ENCODE measurements around the gene PLEKHA6. TPM values are rescaled to one million over a fixed set of nuclear protein-coding genes. Genes with fewer than 3 reads are reported as not detected.

PLEKHA6 gene
- total RNA-seq, 1 experiment from 2014 or later = 2.1 TPM

GRCh38 chr1:204337583-204337982, 22.1 kb downstream of the PLEKHA6 start:
- H3K9me3 ChIP-seq (ENCODE audit: control insufficient read depth, low read depth, low read length) = no peaks in the 10 kb centered on the region
- no peak overlapping the region for H2BK120ac ChIP-seq (ENCODE audit: low read depth, low read length, poor library complexity, severe bottlenecking)
- no peak overlapping the region for H2BK20ac ChIP-seq (ENCODE audit: low read depth, low read length, poor library complexity, severe bottlenecking)
- no peak overlapping the region for H3K9ac ChIP-seq (ENCODE audit: extremely low read depth, insufficient read length, low read length)
- no peak overlapping the region for H3T11ph ChIP-seq (ENCODE audit: low read length)
- TF ChIP-seq, protein P1, sequence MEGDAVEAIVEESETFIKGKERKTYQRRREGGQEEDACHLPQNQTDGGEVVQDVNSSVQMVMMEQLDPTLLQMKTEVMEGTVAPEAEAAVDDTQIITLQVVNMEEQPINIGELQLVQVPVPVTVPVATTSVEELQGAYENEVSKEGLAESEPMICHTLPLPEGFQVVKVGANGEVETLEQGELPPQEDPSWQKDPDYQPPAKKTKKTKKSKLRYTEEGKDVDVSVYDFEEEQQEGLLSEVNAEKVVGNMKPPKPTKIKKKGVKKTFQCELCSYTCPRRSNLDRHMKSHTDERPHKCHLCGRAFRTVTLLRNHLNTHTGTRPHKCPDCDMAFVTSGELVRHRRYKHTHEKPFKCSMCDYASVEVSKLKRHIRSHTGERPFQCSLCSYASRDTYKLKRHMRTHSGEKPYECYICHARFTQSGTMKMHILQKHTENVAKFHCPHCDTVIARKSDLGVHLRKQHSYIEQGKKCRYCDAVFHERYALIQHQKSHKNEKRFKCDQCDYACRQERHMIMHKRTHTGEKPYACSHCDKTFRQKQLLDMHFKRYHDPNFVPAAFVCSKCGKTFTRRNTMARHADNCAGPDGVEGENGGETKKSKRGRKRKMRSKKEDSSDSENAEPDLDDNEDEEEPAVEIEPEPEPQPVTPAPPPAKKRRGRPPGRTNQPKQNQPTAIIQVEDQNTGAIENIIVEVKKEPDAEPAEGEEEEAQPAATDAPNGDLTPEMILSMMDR (conservative IDR thresholded peaks at IDR 0.05) = no peak
- no peak overlapping the region for H3K23ac ChIP-seq (ENCODE audit: insufficient read length, low read depth, low read length)
- H4K91ac ChIP-seq (ENCODE audit: insufficient read length, low read depth, low read length) = no peak overlapping the region
- peaks cover 45 to 46% of the 10 kb centered on the region in 2 experiments for H3K4me1 Mint-ChIP-seq
- WGBS (ENCODE audit: extremely low coverage, insufficient read length, low lambda C conversion rate) = no CpG with 5 or more reads among the region's 6 CpGs
- peak overlapping the region in 1 of 2 experiments; percentile 33; a peak in 1 of 5 replicates for H3K4me3 Mint-ChIP-seq
- no peak overlapping the region for H3K14ac ChIP-seq (ENCODE audit: insufficient read depth, low read length)
- H3K27me3 ChIP-seq (ENCODE audit: insufficient read depth, low read length) = no peaks in the 10 kb centered on the region
- peaks cover 45% of the 10 kb centered on the region for H3K4me1 ChIP-seq (ENCODE audit: insufficient read depth, low read length)
- no peak overlapping the region for H4K8ac ChIP-seq (replicated peaks; ENCODE audit: insufficient read length, low read depth, low read length)
- no peak overlapping the region for H3K56ac ChIP-seq (ENCODE audit: insufficient read length, low read depth, low read length)
- H2BK5ac ChIP-seq (ENCODE audit: insufficient read length, low read length) = no peak overlapping the region
- no peaks in the 10 kb centered on the region for H4K20me1 ChIP-seq (ENCODE audit: control insufficient read depth, insufficient read depth, insufficient read length)
- no peaks in the 10 kb centered on the region for H3K36me3 Mint-ChIP-seq (ENCODE audit: insufficient read depth in 1 of 3, low read depth in 3 of 3)
- no peak overlapping the region for H3K4ac ChIP-seq (ENCODE audit: low read depth, low read length)
- H3K79me2 ChIP-seq (ENCODE audit: insufficient read depth, low read length) = no peaks in the 10 kb centered on the region
- no peak overlapping the region for H3K18ac ChIP-seq (ENCODE audit: insufficient read length, low read depth, low read length)
- H3K4me2 ChIP-seq (ENCODE audit: insufficient read depth, insufficient read length, low read length) = no peak overlapping the region
- DNase-seq = no peak
- H3K27ac ChIP-seq (ENCODE audit: insufficient read length, low read depth, low read length) = no peak overlapping the region
- peaks cover 6% of the 10 kb centered on the region for H3K27me3 Mint-ChIP-seq (ENCODE audit: low read depth)
- no peaks in the 10 kb centered on the region for H3K23me2 ChIP-seq (ENCODE audit: insufficient read length, low read depth, low read length, poor library complexity, severe bottlenecking)
- H2AK5ac ChIP-seq (ENCODE audit: insufficient read length, low read length) = no peak overlapping the region
- H2BK15ac ChIP-seq (ENCODE audit: low read depth, low read length) = no peak overlapping the region
- H2BK12ac ChIP-seq (ENCODE audit: insufficient read length, low read depth, low read length) = no peak overlapping the region
- no peak overlapping the region for H4K5ac ChIP-seq (ENCODE audit: insufficient read length, low read depth, low read length)
- H3K79me1 ChIP-seq (ENCODE audit: insufficient read depth, low read depth, low read length, poor library complexity, severe bottlenecking) = no peaks in the 10 kb centered on the region
- no peaks in the 10 kb centered on the region for H3K9me3 Mint-ChIP-seq
- no peak overlapping the region for H2AFZ ChIP-seq (ENCODE audit: low read length)
- 0 out of 7 replicates have a peak overlapping the region, but pooled peaks of 1 of the 3 experiments have one; percentile 37 for H3K27ac Mint-ChIP-seq
